Gastroesophageal sphincter (tissue), 3 donors: ENCODE data around the gene STUM.
"Not testable (repeated sequence)": the region's sequence is repeated elsewhere in the genome, so short reads cannot be mapped to it uniquely, and the experiment has no call there.

Experiments used
- POLR2A ChIP-seq, 2 donors: fragments of 450-650 bp; IDR thresholded peaks; one replicate each; pipeline ENCODE4 v1.6.1; 2017; ENCODE audit warnings: antibody characterized with exemption in 2 of 2, mild to moderate bottlenecking in 2 of 2, moderate library complexity in 1 of 2
- POLR2AphosphoS5 ChIP-seq: sonication (generic); formaldehyde crosslinking; IDR thresholded peaks from one replicate; pipeline ENCODE4 v1.6.1; 2017; ENCODE audit warnings: antibody characterized with exemption
- TF ChIP-seq, protein P1 (sequence below), 4 experiments: fragments of 200-600 bp in 2 of 4; fragments of 450-650 bp in 2 of 4; sonication (generic) in 1 of 4; IDR thresholded peaks; one replicate each; pipeline ENCODE4 v1.5.1; 2017 to 2019; ENCODE audit warnings: antibody characterized with exemption in 4 of 4, mild to moderate bottlenecking in 2 of 4, moderate library complexity in 2 of 4

DNA sequence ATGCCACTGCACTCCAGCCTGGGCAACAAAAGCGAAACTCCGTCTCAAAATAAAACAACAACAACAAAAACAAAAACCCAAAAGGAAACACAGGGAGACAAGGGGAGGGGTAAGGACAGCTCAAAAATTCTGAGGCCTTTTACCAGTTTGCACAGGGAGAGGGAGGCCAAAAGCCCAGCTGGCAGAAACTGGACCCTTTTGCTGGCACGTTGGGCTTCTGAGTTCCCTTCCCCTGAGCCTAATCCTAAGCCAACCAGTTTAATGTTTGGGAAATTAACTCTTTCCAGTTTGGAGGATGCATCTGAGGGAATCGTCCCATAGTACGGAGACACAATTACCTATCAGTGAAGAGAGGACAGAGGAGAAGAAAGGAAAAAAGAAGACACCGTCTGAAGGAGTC lies 63.4 kb downstream of the STUM start:
- TF ChIP-seq POLR2AphosphoS5; POLR2A (IDR thresholded peaks at IDR 0.05): not testable (repeated sequence)
- TF ChIP-seq, protein P1, sequence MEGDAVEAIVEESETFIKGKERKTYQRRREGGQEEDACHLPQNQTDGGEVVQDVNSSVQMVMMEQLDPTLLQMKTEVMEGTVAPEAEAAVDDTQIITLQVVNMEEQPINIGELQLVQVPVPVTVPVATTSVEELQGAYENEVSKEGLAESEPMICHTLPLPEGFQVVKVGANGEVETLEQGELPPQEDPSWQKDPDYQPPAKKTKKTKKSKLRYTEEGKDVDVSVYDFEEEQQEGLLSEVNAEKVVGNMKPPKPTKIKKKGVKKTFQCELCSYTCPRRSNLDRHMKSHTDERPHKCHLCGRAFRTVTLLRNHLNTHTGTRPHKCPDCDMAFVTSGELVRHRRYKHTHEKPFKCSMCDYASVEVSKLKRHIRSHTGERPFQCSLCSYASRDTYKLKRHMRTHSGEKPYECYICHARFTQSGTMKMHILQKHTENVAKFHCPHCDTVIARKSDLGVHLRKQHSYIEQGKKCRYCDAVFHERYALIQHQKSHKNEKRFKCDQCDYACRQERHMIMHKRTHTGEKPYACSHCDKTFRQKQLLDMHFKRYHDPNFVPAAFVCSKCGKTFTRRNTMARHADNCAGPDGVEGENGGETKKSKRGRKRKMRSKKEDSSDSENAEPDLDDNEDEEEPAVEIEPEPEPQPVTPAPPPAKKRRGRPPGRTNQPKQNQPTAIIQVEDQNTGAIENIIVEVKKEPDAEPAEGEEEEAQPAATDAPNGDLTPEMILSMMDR (IDR thresholded peaks at IDR 0.05): not testable (repeated sequence)
